ENCODE measurements around the gene FERD3L. TPM values are rescaled to one million over a fixed set of nuclear protein-coding genes. Genes with fewer than 3 reads are reported as not detected.

The FERD3L gene
- total RNA-seq, 5 donors from 2014 or later (not counting 1 experiment from before 2014, with no cell fraction given), result not detected

GRCh38 chr7:19098510-19098909 is 46.7 kb downstream of the FERD3L start:
- Mint-ChIP-seq H3K27me3 (peaks cover 12% of the 10 kb centered on the region in 2 donors), H3K36me3 (no peaks in the 10 kb centered on the region), H3K4me1 (no peaks in the 10 kb centered on the region), H3K27ac (no peak overlapping the region), H3K9me3 (peaks cover 0 to 5% (median 4%) of the 10 kb centered on the region in 3 donors), H3K4me3 (no peak overlapping the region)
- no peak for ATAC-seq (replicated peaks in 1 of 4)
- Histone ChIP-seq H3K27ac (ENCODE audit: low read length) (no peak overlapping the region), H3K4me1 (ENCODE audit: control insufficient read depth in 1 of 2, extremely low read depth in 1 of 2, insufficient read depth in 2 of 2, low read length in 2 of 2) (no peaks in the 10 kb centered on the region), H3K9me3 (no peaks in the 10 kb centered on the region), H3K4me3 (ENCODE audit: control insufficient read depth in 1 of 2, extremely low read depth in 1 of 2, low read length in 1 of 2) (no peak overlapping the region), H3K36me3 (ENCODE audit: control insufficient read depth in 2 of 2, extremely low read depth in 1 of 2, insufficient read depth in 1 of 2, low read length in 1 of 2) (no peaks in the 10 kb centered on the region), H3K27me3 (replicated peaks in 1 of 2; ENCODE audit: control insufficient read depth in 2 of 2, extremely low read depth in 1 of 2, insufficient read depth in 2 of 2, low read length in 1 of 2) (peaks cover 2 to 13% of the 10 kb centered on the region in 2 experiments)
- WGBS (ENCODE audit: insufficient coverage), result no CpG with 5 or more reads among the region's 1 CpG
- DNase-seq, result no peak
- ChIA-PET CTCF (no interaction called here), POLR2A (no interaction called here)

GRCh38 chr7:19097165-19098055 is 47.8 kb downstream of the FERD3L start:
- Mint-ChIP-seq H3K4me1 (no peaks in the 10 kb centered on the region), H3K36me3 (no peaks in the 10 kb centered on the region), H3K4me3 (no peak overlapping the region), H3K27ac (no peak overlapping the region), H3K9me3 (no peaks in the 10 kb centered on the region), H3K27me3 (peaks cover 3 to 4% of the 10 kb centered on the region in 2 donors)
- DNase-seq (no peak), ATAC-seq (replicated peaks in 1 of 4) (no peak)
- Histone ChIP-seq H3K36me3 (ENCODE audit: control insufficient read depth in 2 of 2, extremely low read depth in 1 of 2, insufficient read depth in 1 of 2, low read length in 1 of 2) (no peaks in the 10 kb centered on the region), H3K4me1 (ENCODE audit: control insufficient read depth in 1 of 2, extremely low read depth in 1 of 2, insufficient read depth in 2 of 2, low read length in 2 of 2) (no peaks in the 10 kb centered on the region), H3K27me3 (replicated peaks in 1 of 2; ENCODE audit: control insufficient read depth in 2 of 2, extremely low read depth in 1 of 2, insufficient read depth in 2 of 2, low read length in 1 of 2) (peaks cover 0 to 10% of the 10 kb centered on the region in 2 experiments), H3K27ac (ENCODE audit: low read length) (no peak overlapping the region), H3K9me3 (no peaks in the 10 kb centered on the region), H3K4me3 (ENCODE audit: control insufficient read depth in 1 of 2, extremely low read depth in 1 of 2, low read length in 1 of 2) (no peak overlapping the region)
- CTCF ChIA-PET, result interaction anchor here in 1 of 2 donors (0.6 kb wide), 1 partner anchor 39 kb away, joined by 3 read pairs; no protein-coding TSS in a partner anchor
- POLR2A ChIA-PET, result interaction anchor here in 1 of 2 donors (0.6 kb wide), 1 partner anchor 18 kb away, joined by 3 read pairs; no protein-coding TSS in a partner anchor
- WGBS (ENCODE audit: insufficient coverage), result no CpG with 5 or more reads among the region's 9 CpGs

GRCh38 chr7:19095353-19095860 is 49.8 kb downstream of the FERD3L start:
- no CpG with 5 or more reads among the region's 5 CpGs for WGBS (ENCODE audit: insufficient coverage)
- Histone ChIP-seq H3K9me3 (no peaks in the 10 kb centered on the region), H3K4me3 (ENCODE audit: control insufficient read depth in 1 of 2, extremely low read depth in 1 of 2, low read length in 1 of 2) (no peak overlapping the region), H3K27me3 (replicated peaks in 1 of 2; ENCODE audit: control insufficient read depth in 2 of 2, extremely low read depth in 1 of 2, insufficient read depth in 2 of 2, low read length in 1 of 2) (peaks cover 0 to 8% of the 10 kb centered on the region in 2 experiments), H3K4me1 (ENCODE audit: control insufficient read depth in 1 of 2, extremely low read depth in 1 of 2, insufficient read depth in 2 of 2, low read length in 2 of 2) (no peaks in the 10 kb centered on the region), H3K36me3 (ENCODE audit: control insufficient read depth in 2 of 2, extremely low read depth in 1 of 2, insufficient read depth in 1 of 2, low read length in 1 of 2) (no peaks in the 10 kb centered on the region), H3K27ac (ENCODE audit: low read length) (no peak overlapping the region)
- ChIA-PET CTCF (interaction anchor here in 1 of 2 donors (0.6 kb wide), 1 partner anchor 21 kb away, joined by 3 read pairs; no protein-coding TSS in a partner anchor), POLR2A (no interaction called here)
- ATAC-seq (replicated peaks in 1 of 4) (no peak), DNase-seq (no peak)
- no peak overlapping the region for H3K27ac Mint-ChIP-seq
- no peaks in the 10 kb centered on the region for H3K36me3 Mint-ChIP-seq
- no peaks in the 10 kb centered on the region for H3K4me1 Mint-ChIP-seq
- no peaks in the 10 kb centered on the region for H3K9me3 Mint-ChIP-seq
- no peak overlapping the region for H3K4me3 Mint-ChIP-seq
- H3K27me3 Mint-ChIP-seq, result peaks cover 0 to 4% of the 10 kb centered on the region in 2 donors

Other genes starting within 250 kb of the FERD3L start
- gene TWIST1, start 27.8 kb downstream of the FERD3L start, total RNA-seq, result under 1 TPM in 3 of 5 donors, not detected in 2; 0.16 to 0.92 (median 0.18) TPM

Data from T-cell (primary cell).